HepG2 (cell line): Measurements from ENCODE around the gene FOSL2. TPM values are rescaled to one million over a fixed set of nuclear protein-coding genes. Genes with fewer than 3 reads are reported as not detected.

Experiments
- ATAC-seq: fragments of 200-7000 bp; cut with Tn5 transposase; 3 replicates; pipeline ENCODE4 v1.9.1; 2020; ENCODE audit warnings: mild to moderate bottlenecking, moderate library complexity
- BruUV-seq: library from RNA; stranded (reverse); fragments of 400-500 nt; replicated peaks from 2 replicates; lab custom pipeline; 2021; lab: Mats Ljungman, UMichigan
- CTCF ChIA-PET: fragments of 300-600 bp; formaldehyde crosslinking; extraction: SDS; loops from one replicate; lab custom pipeline; 2021; ENCODE audit warnings: low total read pairs, inconsistent platforms, low intra/inter-chr PET ratio; lab: Yijun Ruan, JAX
- POLR2A ChIA-PET: fragments of 350-600 bp; sonication (Branson Sonifier 250); formaldehyde crosslinking; loops from one replicate; lab custom pipeline; 2020; ENCODE audit warnings: antibody characterized with exemption, inconsistent platforms; lab: Yijun Ruan, JAX
- DNase-seq: peaks from one replicate; pipeline ENCODE4 v3.0.0-alpha.2; 2015; ENCODE audit warnings: low spot score
- FAIRE-seq: peaks from 3 replicates; lab custom pipeline; 2011; peaks lifted over from hg19 to GRCh38; lab: Jason Lieb, UNC
- H2AFZ ChIP-seq: one replicate; pipeline ENCODE4 v1.6.1; 2011; ENCODE audit warnings: low read length, inconsistent platforms
- H3K27ac ChIP-seq: fragments of 300-600 bp; 3 replicates; pipeline ENCODE4 v1.8.0; 2011; ENCODE audit warnings: mixed run types, mild to moderate bottlenecking, mixed read lengths, low read length, inconsistent platforms; ENCODE audit not compliant: insufficient read depth; ENCODE audit errors: extremely low read length
- H3K27me3 ChIP-seq, 2 experiments: fragments of 200-600 bp in 1 of 2; 2 replicates in 1 of 2; 3 replicates in 1 of 2; pipeline versions ENCODE4 v1.6.0 to v1.8.0; 2011; ENCODE audit warnings: low read length in 2 of 2, mild to moderate bottlenecking in 2 of 2, moderate library complexity in 2 of 2, inconsistent platforms in 1 of 2; ENCODE audit not compliant: insufficient read depth in 2 of 2, control insufficient read depth in 1 of 2
- H3K36me3 ChIP-seq, 2 experiments: fragments of 200-600 bp in 1 of 2; replicated peaks in 1 of 2; 2 replicates in 1 of 2; 3 replicates in 1 of 2; pipeline versions ENCODE4 v1.5.1 to v1.8.0; 2011; ENCODE audit warnings: low read length in 2 of 2, inconsistent platforms in 1 of 2; ENCODE audit not compliant: insufficient read depth in 2 of 2, control insufficient read depth in 1 of 2
- H3K4me1 ChIP-seq: 2 replicates; pipeline ENCODE4 v1.5.1; 2012; ENCODE audit warnings: low read length, inconsistent platforms; ENCODE audit not compliant: insufficient read depth
- H3K4me2 ChIP-seq: 2 replicates; pipeline ENCODE4 v1.6.0; 2011; ENCODE audit warnings: low read depth, low read length, inconsistent platforms
- H3K4me3 ChIP-seq, 3 experiments: fragments of 200-600 bp in 1 of 3; sonication (generic), shearing (Covaris generic) in 1 of 3; replicated peaks in 1 of 3; 2 replicates each; pipeline ENCODE4 v1.5.1; 2011 to 2016; ENCODE audit warnings: low read length in 3 of 3, inconsistent platforms in 2 of 3, low read depth in 2 of 3, mild to moderate bottlenecking in 2 of 3, control low read depth in 1 of 3, mixed read lengths in 1 of 3; ENCODE audit not compliant: insufficient read depth in 1 of 3
- H3K79me2 ChIP-seq: one replicate; pipeline ENCODE4 v1.6.1; 2011; ENCODE audit warnings: low read length, inconsistent platforms; ENCODE audit not compliant: insufficient read depth
- H3K9ac ChIP-seq: 2 replicates; pipeline ENCODE4 v1.6.0; 2011; ENCODE audit warnings: mild to moderate bottlenecking, low read depth, low read length, inconsistent platforms; ENCODE audit not compliant: insufficient read depth
- H3K9me3 ChIP-seq: 2 replicates; pipeline ENCODE4 v1.5.1; 2012; ENCODE audit warnings: mild to moderate bottlenecking, low read length
- H4K20me1 ChIP-seq: 2 replicates; pipeline ENCODE4 v1.6.0; 2011; ENCODE audit warnings: inconsistent platforms, mild to moderate bottlenecking, low read length, moderate library complexity; ENCODE audit not compliant: insufficient read depth
- RXRB ChIP-seq: IDR thresholded peaks from 2 replicates; pipeline ENCODE4 v1.6.1; 2016; ENCODE audit warnings: borderline replicate concordance, missing genetic modification reagents, missing compliant biosample characterization
- ZMYM3 ChIP-seq: sonication (generic); formaldehyde crosslinking; IDR thresholded peaks from 2 replicates; pipeline ENCODE4 v1.5.1; 2020; ENCODE audit warnings: mild to moderate bottlenecking, missing genetic modification reagents
- WGBS: methylation state at CpG from one replicate; pipeline ENCODE4 v1.1.6; 2017; ENCODE audit warnings: low lambda C conversion rate; 5-methylcytosine and 5-hydroxymethylcytosine counted together
- in situ Hi-C: cut with HindIII; loops from 2 replicates; pipeline ENCODE4 v1.10.0; 2017; ENCODE audit warnings: low pct_unique_long_range_greater_than_20kb; ENCODE audit not compliant: extremely low pct_ligation_motif_present
- intact Hi-C: fragments of 100-400 bp; cut with micrococcal nuclease; formaldehyde crosslinking; loops from one replicate; pipeline ENCODE4 v1.10.0; 2022; ENCODE audit not compliant: unreplicated experiment
- polyA plus RNA-seq, 8 experiments: library from polyadenylated mRNA; depleted of rRNA in 3 of 8; stranded (reverse) in 7 of 8; unstranded in 1 of 8; fragments of >200 nt; fragmentation: Illumina TruSeq in 4 of 8; extraction: Trizol in 4 of 8; gene quantifications; 2 replicates each; pipeline versions ENCODE4 v1.2.1 to v1.2.3, GENCODE V29; 2011 to 2016; ENCODE audit warnings: low read depth in 4 of 8, missing spikeins in 1 of 8, mixed read lengths in 1 of 8; ENCODE audit not compliant: insufficient read depth in 1 of 8
- total RNA-seq, 5 experiments: library from RNA; depleted of rRNA; stranded (reverse); fragments of >200 nt; fragmentation: Illumina TruSeq; extraction: Trizol; gene quantifications; 2 replicates each; pipeline ENCODE4 v1.2.3, GENCODE V29; 2016; ENCODE audit warnings: low read depth in 1 of 5
- TF ChIP-seq, protein P1 (sequence below): IDR thresholded peaks from 2 replicates; pipeline ENCODE4 v1.4.0; 2020; ENCODE audit warnings: mild to moderate bottlenecking, missing genetic modification reagents

The FOSL2 gene
- total and polyA plus RNA-seq, 2 of the 13 experiments (the other 11 are each of a cell fraction or from before 2014, with no cell fraction given) = 3.4 to 18.1 TPM

DNA sequence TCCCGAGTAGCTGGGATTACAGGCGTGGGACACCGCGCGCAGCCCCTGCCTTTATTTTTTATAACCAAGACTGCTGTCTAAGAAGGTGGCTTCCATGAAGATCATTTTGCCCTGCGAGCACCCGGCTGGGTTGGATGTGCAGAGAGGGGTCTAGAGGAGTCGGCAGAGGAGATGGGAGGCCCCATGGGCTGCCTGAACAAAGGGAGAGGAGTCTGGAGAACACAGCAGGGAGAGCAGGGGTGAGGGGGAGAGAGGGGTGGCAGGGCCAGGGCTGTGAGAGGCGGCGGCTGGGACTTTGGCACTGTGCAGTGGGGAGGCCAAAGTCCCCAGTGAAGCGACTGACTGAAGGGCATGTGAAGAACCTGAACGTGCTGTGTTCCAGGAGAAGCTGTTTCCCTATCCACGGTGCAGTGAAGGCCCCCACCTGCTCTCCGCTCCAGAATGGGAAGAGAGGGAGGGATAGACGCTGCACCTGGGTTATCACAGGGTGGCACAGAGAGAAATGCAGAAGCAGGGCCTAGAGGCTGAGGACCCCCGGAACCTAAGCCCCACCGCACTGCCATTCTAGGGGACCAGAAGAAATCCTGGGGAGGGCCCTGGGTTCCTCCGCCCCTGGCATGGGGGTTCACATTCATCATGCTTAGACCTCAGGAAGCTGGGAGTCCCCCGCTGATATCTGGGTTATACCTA is 24.8 kb upstream of the FOSL2 start (continued):
- TF ChIP-seq, protein P1, sequence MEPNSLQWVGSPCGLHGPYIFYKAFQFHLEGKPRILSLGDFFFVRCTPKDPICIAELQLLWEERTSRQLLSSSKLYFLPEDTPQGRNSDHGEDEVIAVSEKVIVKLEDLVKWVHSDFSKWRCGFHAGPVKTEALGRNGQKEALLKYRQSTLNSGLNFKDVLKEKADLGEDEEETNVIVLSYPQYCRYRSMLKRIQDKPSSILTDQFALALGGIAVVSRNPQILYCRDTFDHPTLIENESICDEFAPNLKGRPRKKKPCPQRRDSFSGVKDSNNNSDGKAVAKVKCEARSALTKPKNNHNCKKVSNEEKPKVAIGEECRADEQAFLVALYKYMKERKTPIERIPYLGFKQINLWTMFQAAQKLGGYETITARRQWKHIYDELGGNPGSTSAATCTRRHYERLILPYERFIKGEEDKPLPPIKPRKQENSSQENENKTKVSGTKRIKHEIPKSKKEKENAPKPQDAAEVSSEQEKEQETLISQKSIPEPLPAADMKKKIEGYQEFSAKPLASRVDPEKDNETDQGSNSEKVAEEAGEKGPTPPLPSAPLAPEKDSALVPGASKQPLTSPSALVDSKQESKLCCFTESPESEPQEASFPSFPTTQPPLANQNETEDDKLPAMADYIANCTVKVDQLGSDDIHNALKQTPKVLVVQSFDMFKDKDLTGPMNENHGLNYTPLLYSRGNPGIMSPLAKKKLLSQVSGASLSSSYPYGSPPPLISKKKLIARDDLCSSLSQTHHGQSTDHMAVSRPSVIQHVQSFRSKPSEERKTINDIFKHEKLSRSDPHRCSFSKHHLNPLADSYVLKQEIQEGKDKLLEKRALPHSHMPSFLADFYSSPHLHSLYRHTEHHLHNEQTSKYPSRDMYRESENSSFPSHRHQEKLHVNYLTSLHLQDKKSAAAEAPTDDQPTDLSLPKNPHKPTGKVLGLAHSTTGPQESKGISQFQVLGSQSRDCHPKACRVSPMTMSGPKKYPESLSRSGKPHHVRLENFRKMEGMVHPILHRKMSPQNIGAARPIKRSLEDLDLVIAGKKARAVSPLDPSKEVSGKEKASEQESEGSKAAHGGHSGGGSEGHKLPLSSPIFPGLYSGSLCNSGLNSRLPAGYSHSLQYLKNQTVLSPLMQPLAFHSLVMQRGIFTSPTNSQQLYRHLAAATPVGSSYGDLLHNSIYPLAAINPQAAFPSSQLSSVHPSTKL = no peak

DNA sequence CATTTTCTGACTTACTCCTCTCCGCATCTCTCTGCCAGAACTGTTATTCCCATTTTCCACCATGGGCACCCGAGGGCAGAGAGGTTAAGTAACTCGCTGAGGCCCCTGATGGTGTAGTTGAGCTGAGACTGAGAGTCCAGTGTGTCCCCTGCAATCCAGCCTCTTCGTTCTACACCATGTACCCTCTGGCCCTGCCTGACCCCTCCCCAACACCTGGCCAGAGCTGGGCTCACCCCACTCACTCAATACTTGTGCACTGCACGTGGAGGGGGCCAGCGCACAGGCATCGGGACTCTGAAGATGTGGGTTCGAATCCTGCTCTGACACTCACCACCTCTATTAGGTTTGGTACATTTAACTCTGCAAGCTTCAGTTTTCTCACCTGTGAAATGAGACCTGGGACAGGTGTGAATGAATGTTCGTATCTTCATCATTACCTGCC is 24.3 kb upstream of the FOSL2 start:
- intact Hi-C loops = no loop called here
- TF ChIP-seq RXRB = no peak
- 0 out of 2 replicates have a peak, but pooled peaks have one; percentile 22 for TF ChIP-seq ZMYM3 (CRISPR knock-in tag)
- POLR2A ChIA-PET = no interaction called here

More for the DNA sequence above, 24.3 kb upstream of the FOSL2 start:
- Histone ChIP-seq H3K36me3 (no peaks in the 10 kb centered on the region), H3K27me3 (peaks cover 5 to 43% of the 10 kb centered on the region in 2 experiments; a peak in 4 of 5 replicates), H3K9me3 (no peaks in the 10 kb centered on the region), H3K4me2 (no peak overlapping the region), H3K27ac (no peak overlapping the region), H3K79me2 (no peaks in the 10 kb centered on the region), H3K9ac (no peak overlapping the region), H2AFZ (no peak overlapping the region), H3K4me3 (no peak overlapping the region), H4K20me1 (no peaks in the 10 kb centered on the region), H3K4me1 (peaks cover 37% of the 10 kb centered on the region)
- 56% methylated on average over 9 of the region's 9 CpGs for WGBS
- no peak for DNase-seq
- FAIRE-seq = no peak
- in situ Hi-C loops = no loop called here
- BruUV-seq = no TSS peak
- CTCF ChIA-PET = no interaction called here
- no peak for ATAC-seq
